GM12801 (cell line): ENCODE data around the gene GSTO2.

Experiments used
- TF ChIP-seq, protein P1 (sequence below): IDR thresholded peaks from one replicate; pipeline ENCODE4 v1.5.1; 2011; ENCODE audit warnings: control low read depth; ENCODE audit not compliant: insufficient read length; ENCODE audit errors: extremely low read depth

The GSTO2 gene

DNA sequence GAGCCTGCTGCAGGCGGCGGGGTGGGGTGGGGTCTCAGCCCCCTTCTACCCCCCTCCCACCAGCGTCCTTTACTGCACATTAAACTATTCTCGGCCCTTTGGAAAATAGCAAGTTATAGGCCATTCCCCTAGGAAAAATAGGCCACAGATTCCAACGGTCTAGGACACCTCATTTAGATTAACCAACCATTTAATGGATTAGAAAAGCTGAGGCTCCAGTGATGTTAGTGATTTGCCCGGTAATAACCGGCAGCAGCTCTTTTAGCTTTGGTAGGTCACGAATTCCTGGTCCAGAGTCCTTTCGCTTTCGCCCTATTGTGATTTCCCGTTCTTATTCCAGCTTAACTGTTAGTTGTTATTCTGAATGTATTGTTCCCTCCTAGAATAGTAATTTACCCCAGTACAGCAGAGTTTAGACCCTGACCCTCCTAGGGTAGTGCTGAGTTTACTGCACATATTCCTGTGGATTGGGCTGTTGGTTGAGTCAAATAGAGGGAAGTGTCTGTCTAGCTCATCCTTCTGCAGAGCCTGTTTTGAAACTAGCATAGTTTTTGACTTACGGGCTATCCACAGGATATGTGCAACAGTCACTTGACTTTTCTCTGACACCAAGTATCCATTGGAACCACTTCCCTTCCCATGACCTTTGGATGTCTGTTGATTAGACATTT lies 13.5 kb upstream of the GSTO2 start:
- TF ChIP-seq, protein P1, sequence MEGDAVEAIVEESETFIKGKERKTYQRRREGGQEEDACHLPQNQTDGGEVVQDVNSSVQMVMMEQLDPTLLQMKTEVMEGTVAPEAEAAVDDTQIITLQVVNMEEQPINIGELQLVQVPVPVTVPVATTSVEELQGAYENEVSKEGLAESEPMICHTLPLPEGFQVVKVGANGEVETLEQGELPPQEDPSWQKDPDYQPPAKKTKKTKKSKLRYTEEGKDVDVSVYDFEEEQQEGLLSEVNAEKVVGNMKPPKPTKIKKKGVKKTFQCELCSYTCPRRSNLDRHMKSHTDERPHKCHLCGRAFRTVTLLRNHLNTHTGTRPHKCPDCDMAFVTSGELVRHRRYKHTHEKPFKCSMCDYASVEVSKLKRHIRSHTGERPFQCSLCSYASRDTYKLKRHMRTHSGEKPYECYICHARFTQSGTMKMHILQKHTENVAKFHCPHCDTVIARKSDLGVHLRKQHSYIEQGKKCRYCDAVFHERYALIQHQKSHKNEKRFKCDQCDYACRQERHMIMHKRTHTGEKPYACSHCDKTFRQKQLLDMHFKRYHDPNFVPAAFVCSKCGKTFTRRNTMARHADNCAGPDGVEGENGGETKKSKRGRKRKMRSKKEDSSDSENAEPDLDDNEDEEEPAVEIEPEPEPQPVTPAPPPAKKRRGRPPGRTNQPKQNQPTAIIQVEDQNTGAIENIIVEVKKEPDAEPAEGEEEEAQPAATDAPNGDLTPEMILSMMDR: no peak

GRCh38 chr10:104256335-104256961 lies 12.5 kb upstream of the GSTO2 start:
- TF ChIP-seq, protein P1: no peak

- TF ChIP-seq, protein P1: no peak
These were observed 11.7 kb upstream of the GSTO2 start for GRCh38 chr10:104257235-104257634.

DNA sequence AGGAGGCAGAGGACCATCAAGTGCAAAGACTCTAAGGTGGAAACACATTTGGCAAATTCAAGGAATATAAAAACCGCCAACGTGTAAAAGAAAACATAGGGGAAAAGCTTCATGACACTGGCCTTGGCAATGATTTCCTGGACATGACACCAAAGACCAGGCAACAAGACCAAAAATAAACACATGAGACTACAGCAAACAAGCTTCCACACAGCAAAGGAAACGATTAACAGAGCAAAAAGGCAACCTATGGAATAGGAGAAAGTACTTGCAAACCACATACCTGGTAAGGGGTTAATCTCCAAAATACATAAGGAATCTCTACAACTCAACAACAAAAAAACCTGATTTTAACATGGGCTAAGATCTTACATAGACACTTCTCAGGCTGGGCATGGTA lies 10.8 kb upstream of the GSTO2 start:
- TF ChIP-seq, protein P1: no peak

GRCh38 chr10:104259456-104259855 lies 9.5 kb upstream of the GSTO2 start:
- TF ChIP-seq, protein P1: no peak

DNA sequence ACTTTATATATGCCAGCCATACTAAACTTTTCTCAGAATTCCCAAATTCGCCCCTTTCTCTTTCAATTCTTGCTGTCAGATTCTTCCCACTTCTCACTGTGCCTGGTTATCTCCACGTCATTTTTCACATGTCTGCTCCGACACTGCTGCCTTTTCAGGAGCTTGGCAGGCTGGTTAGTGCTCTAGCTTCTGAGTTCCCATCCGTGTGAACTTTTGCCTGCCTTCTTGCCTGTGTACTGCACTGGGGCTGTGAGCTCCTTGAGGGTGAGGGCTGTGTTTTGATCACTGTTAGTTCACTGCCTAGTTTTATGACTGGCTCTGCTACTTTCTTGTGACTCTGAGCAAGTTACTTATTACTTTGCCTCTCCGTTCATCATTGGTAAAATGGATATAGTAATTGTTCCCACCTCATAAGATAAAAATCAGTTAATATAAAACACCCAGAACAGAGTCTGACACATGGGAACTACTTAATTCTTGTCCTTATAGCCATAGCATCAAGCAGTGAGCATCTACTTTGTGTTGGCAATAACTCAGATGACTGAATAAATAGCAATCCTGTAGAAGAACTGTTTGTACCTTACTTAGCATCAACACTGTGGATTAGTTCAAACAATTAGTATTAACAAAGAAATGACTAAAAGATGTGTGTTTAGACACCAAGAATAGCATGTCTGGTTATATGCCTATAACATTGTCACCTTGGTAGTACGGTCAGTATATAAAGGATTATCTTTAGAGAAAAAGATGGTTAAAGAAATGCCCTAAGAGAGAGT lies 8.8 kb upstream of the GSTO2 start:
- TF ChIP-seq, protein P1: no peak

- TF ChIP-seq, protein P1: no peak
These were observed 8.2 kb upstream of the GSTO2 start for GRCh38 chr10:104260775-104261115.
